ENCODE data around the gene CCDC81. TPM values are rescaled to one million over a fixed set of nuclear protein-coding genes. Genes with fewer than 3 reads are reported as not detected.

CCDC81 gene
- total and polyA plus RNA-seq, 2 of the 13 experiments (the other 11 are each of a cell fraction or from before 2014, with no cell fraction given): 0.15 to 0.22 TPM

GRCh38 chr11:86463955-86464354 is 89.3 kb downstream of the CCDC81 start:
- no peak for FAIRE-seq
- Histone ChIP-seq H3K4me3 (replicated peaks in 1 of 3; ENCODE audit: insufficient read depth in 1 of 3, low read depth in 2 of 3, low read length in 3 of 3) (no peak overlapping the region), H3K36me3 (replicated peaks in 1 of 2; ENCODE audit: control insufficient read depth in 1 of 2, insufficient read depth in 2 of 2, low read length in 2 of 2) (no peaks in the 10 kb centered on the region), H3K4me2 (ENCODE audit: low read depth, low read length) (no peak overlapping the region), H3K9ac (ENCODE audit: insufficient read depth, low read depth, low read length) (no peak overlapping the region), H3K9me3 (ENCODE audit: low read length) (no peaks in the 10 kb centered on the region), H3K4me1 (ENCODE audit: insufficient read depth, low read length) (no peaks in the 10 kb centered on the region), H3K27me3 (ENCODE audit: control insufficient read depth in 1 of 2, insufficient read depth in 2 of 2, low read length in 2 of 2) (no peaks in the 10 kb centered on the region), H2AFZ (ENCODE audit: low read length) (no peak overlapping the region), H3K79me2 (ENCODE audit: insufficient read depth, low read length) (no peaks in the 10 kb centered on the region), H4K20me1 (ENCODE audit: insufficient read depth, low read length) (no peaks in the 10 kb centered on the region), H3K27ac (ENCODE audit: extremely low read length, insufficient read depth, low read length) (no peak overlapping the region)
- intact Hi-C loops (cut with micrococcal nuclease; ENCODE audit: unreplicated experiment): no loop called here
- in situ Hi-C loops (cut with HindIII; ENCODE audit: extremely low pct_ligation_motif_present, low pct_unique_long_range_greater_than_20kb): no loop called here
- WGBS (ENCODE audit: low lambda C conversion rate): 70% methylated on average over 5 of the region's 5 CpGs
- POLR2A ChIA-PET: interaction anchor here (0.8 kb wide), 1 partner anchor 20 kb away, joined by 3 read pairs; no protein-coding TSS in a partner anchor
- no peak for ATAC-seq
- no peak for DNase-seq (ENCODE audit: low spot score)
- TF ChIP-seq ZNF44 (CRISPR knock-in tag; IDR thresholded peaks at IDR 0.05) (no peak), ONECUT2 (CRISPR knock-in tag; IDR thresholded peaks at IDR 0.05) (no peak), ZNF276 (CRISPR knock-in tag; IDR thresholded peaks at IDR 0.05; ENCODE audit: low read depth) (no peak), ZSCAN20 (CRISPR knock-in tag; IDR thresholded peaks at IDR 0.05; ENCODE audit: borderline replicate concordance) (no peak), ZKSCAN5 (CRISPR knock-in tag; IDR thresholded peaks at IDR 0.05) (no peak), ZFP62 (CRISPR knock-in tag; IDR thresholded peaks at IDR 0.05) (no peak), ZNF841 (CRISPR knock-in tag; IDR thresholded peaks at IDR 0.05; ENCODE audit: borderline replicate concordance) (no peak), ISX (CRISPR knock-in tag; conservative IDR thresholded peaks at IDR 0.05) (no peak)
- TF ChIP-seq, protein P1, sequence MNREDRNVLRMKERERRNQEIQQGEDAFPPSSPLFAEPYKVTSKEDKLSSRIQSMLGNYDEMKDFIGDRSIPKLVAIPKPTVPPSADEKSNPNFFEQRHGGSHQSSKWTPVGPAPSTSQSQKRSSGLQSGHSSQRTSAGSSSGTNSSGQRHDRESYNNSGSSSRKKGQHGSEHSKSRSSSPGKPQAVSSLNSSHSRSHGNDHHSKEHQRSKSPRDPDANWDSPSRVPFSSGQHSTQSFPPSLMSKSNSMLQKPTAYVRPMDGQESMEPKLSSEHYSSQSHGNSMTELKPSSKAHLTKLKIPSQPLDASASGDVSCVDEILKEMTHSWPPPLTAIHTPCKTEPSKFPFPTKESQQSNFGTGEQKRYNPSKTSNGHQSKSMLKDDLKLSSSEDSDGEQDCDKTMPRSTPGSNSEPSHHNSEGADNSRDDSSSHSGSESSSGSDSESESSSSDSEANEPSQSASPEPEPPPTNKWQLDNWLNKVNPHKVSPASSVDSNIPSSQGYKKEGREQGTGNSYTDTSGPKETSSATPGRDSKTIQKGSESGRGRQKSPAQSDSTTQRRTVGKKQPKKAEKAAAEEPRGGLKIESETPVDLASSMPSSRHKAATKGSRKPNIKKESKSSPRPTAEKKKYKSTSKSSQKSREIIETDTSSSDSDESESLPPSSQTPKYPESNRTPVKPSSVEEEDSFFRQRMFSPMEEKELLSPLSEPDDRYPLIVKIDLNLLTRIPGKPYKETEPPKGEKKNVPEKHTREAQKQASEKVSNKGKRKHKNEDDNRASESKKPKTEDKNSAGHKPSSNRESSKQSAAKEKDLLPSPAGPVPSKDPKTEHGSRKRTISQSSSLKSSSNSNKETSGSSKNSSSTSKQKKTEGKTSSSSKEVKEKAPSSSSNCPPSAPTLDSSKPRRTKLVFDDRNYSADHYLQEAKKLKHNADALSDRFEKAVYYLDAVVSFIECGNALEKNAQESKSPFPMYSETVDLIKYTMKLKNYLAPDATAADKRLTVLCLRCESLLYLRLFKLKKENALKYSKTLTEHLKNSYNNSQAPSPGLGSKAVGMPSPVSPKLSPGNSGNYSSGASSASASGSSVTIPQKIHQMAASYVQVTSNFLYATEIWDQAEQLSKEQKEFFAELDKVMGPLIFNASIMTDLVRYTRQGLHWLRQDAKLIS (CRISPR knock-in tag; IDR thresholded peaks at IDR 0.05): no peak
- CTCF ChIA-PET (ENCODE audit: low intra/inter-chr PET ratio, low total read pairs): no interaction called here
- no TSS peak for BruUV-seq (replicated peaks)
